ENCODE results near the gene TMEM242.

The TMEM242 gene

GRCh38 chr6:157282284-157282683 is 41.0 kb downstream of the TMEM242 start:
- no peak for DNase-seq (ENCODE audit: extremely low read depth, low read depth)
- TF ChIP-seq CTCF (IDR thresholded peaks at IDR 0.05; ENCODE audit: low read depth, low read length), result no peak

GRCh38 chr6:157281570-157281969 is 41.7 kb downstream of the TMEM242 start:
- DNase-seq (ENCODE audit: extremely low read depth, low read depth), result no peak
- TF ChIP-seq CTCF (IDR thresholded peaks at IDR 0.05; ENCODE audit: low read depth, low read length), result peak; percentile 12

- no peak for DNase-seq (ENCODE audit: extremely low read depth, low read depth)
- no peak for TF ChIP-seq CTCF (IDR thresholded peaks at IDR 0.05; ENCODE audit: low read depth, low read length)
These were observed 42.4 kb downstream of the TMEM242 start for GRCh38 chr6:157280947-157281346.

- no peak for TF ChIP-seq CTCF (IDR thresholded peaks at IDR 0.05; ENCODE audit: low read depth, low read length)
- no peak for DNase-seq (ENCODE audit: extremely low read depth, low read depth)
These were observed 43.2 kb downstream of the TMEM242 start for GRCh38 chr6:157280157-157280556.

GRCh38 chr6:157278171-157278570 is 45.1 kb downstream of the TMEM242 start:
- TF ChIP-seq CTCF (IDR thresholded peaks at IDR 0.05; ENCODE audit: low read depth, low read length), result no peak

GRCh38 chr6:157276731-157277130 is 46.6 kb downstream of the TMEM242 start:
- no peak for DNase-seq (ENCODE audit: extremely low read depth, low read depth)
- TF ChIP-seq CTCF (IDR thresholded peaks at IDR 0.05; ENCODE audit: low read depth, low read length), result no peak

More at GRCh38 chr6:157278171-157278570, 45.1 kb downstream of the TMEM242 start:
- no peak for DNase-seq (ENCODE audit: extremely low read depth, low read depth)

- DNase-seq (ENCODE audit: extremely low read depth, low read depth), result no peak
- no peak for TF ChIP-seq CTCF (IDR thresholded peaks at IDR 0.05; ENCODE audit: low read depth, low read length)
These were observed 47.2 kb downstream of the TMEM242 start for GRCh38 chr6:157276134-157276532.

All from AG09319 (cell line).